SK-N-SH (cell line): ENCODE data around the gene KEAP1. TPM values are rescaled to one million over a fixed set of nuclear protein-coding genes. Genes with fewer than 3 reads are reported as not detected.

Experiments
- CTCF ChIA-PET: fragments of 300-600, 350-600 bp; formaldehyde crosslinking; extraction: SDS; loops from one replicate; lab custom pipeline; 2021; lab: Yijun Ruan, JAX
- POLR2A ChIA-PET: fragments of 350-600 bp; sonication (Branson Sonifier 250); formaldehyde crosslinking; extraction: SDS; loops from one replicate; lab custom pipeline; 2020; ENCODE audit warnings: antibody characterized with exemption, inconsistent platforms; lab: Yijun Ruan, JAX
- DNase-seq: peaks from one replicate; pipeline ENCODE4 v3.0.0; 2012
- H2AFZ ChIP-seq: fragments of 200-600 bp; sonication (generic); 2 replicates; pipeline ENCODE4 v1.8.1; 2016; ENCODE audit warnings: antibody characterized with exemption, mild to moderate bottlenecking, low read depth
- H3F3A ChIP-seq: fragments of 200-600 bp; sonication (generic); replicated peaks from 2 replicates; pipeline ENCODE3; 2016; ENCODE audit warnings: antibody characterized with exemption, mild to moderate bottlenecking; ENCODE audit not compliant: insufficient read depth
- H3K27ac ChIP-seq, 2 experiments: fragments of 200-500 bp in 1 of 2; fragments of 200-600 bp in 1 of 2; sonication (Bioruptor generic) in 1 of 2; sonication (generic), shearing (Covaris generic) in 1 of 2; 2 replicates each; pipeline versions ENCODE4 v1.5.1 to v1.6.1; 2014 to 2016; ENCODE audit warnings: low read depth in 2 of 2, inconsistent platforms in 1 of 2, low read length in 1 of 2, mild to moderate bottlenecking in 1 of 2, mixed read lengths in 1 of 2
- H3K27me3 ChIP-seq: fragments of 200-600 bp; sonication (generic), shearing (Covaris generic); 2 replicates; pipeline ENCODE4 v1.6.1; 2016; ENCODE audit warnings: mixed run types; ENCODE audit not compliant: insufficient read depth
- H3K36me3 ChIP-seq, 2 experiments: fragments of 200-500 bp in 1 of 2; fragments of 200-600 bp in 1 of 2; sonication (Bioruptor generic) in 1 of 2; sonication (generic) in 1 of 2; replicated peaks in 1 of 2; 2 replicates each; pipeline versions ENCODE3 to v1.5.1; 2014 to 2016; ENCODE audit warnings: low read length in 1 of 2, mild to moderate bottlenecking in 1 of 2; ENCODE audit not compliant: insufficient read depth in 2 of 2, control insufficient read depth in 1 of 2
- H3K4me1 ChIP-seq, 2 experiments: fragments of 200-500 bp in 1 of 2; fragments of 200-600 bp in 1 of 2; sonication (Bioruptor generic) in 1 of 2; sonication (generic), shearing (Covaris generic) in 1 of 2; 2 replicates each; pipeline versions ENCODE4 v1.5.1 to v1.6.1; 2014 to 2016; ENCODE audit warnings: low read depth in 1 of 2, low read length in 1 of 2, mixed run types in 1 of 2; ENCODE audit not compliant: insufficient read depth in 2 of 2, control insufficient read depth in 1 of 2
- H3K4me2 ChIP-seq: fragments of 200-600 bp; sonication (generic), shearing (Covaris generic); 2 replicates; pipeline ENCODE4 v1.6.1; 2017; ENCODE audit warnings: mixed run types
- H3K4me3 ChIP-seq, 2 experiments: fragments of 200-500 bp in 1 of 2; fragments of 200-600 bp in 1 of 2; sonication (Bioruptor generic) in 1 of 2; sonication (generic), shearing (Covaris generic) in 1 of 2; 2 replicates each; pipeline versions ENCODE4 v1.5.1 to v1.8.1; 2014 to 2016; ENCODE audit warnings: low read depth in 2 of 2, inconsistent platforms in 1 of 2, low read length in 1 of 2, mild to moderate bottlenecking in 1 of 2, mixed read lengths in 1 of 2, moderate library complexity in 1 of 2
- H3K79me2 ChIP-seq: fragments of 200-600 bp; sonication (generic); 2 replicates; pipeline ENCODE4 v1.8.1; 2017; ENCODE audit warnings: mild to moderate bottlenecking; ENCODE audit not compliant: insufficient read depth
- H3K9ac ChIP-seq: fragments of 200-600 bp; sonication (generic); 2 replicates; pipeline ENCODE4 v1.6.1; 2017; ENCODE audit warnings: mixed run types
- H3K9me2 ChIP-seq: fragments of 200-600 bp; sonication (generic); 2 replicates; pipeline ENCODE4 v1.6.1; 2017; ENCODE audit warnings: mixed run types
- H3K9me3 ChIP-seq: fragments of 200-600 bp; sonication (generic); 2 replicates; pipeline ENCODE4 v1.6.1; 2017; ENCODE audit warnings: mixed run types, mild to moderate bottlenecking, moderate library complexity
- H4K20me1 ChIP-seq: fragments of 200-600 bp; sonication (generic); 2 replicates; pipeline ENCODE4 v1.6.1; 2017; ENCODE audit warnings: mild to moderate bottlenecking, mixed run types; ENCODE audit not compliant: insufficient read depth
- CTCF ChIP-seq: fragments of 200-600 bp; sonication (generic); IDR thresholded peaks from 2 replicates; pipeline ENCODE4 v1.6.1; 2017; ENCODE audit warnings: antibody characterized with exemption, mild to moderate bottlenecking, moderate library complexity
- EP300 ChIP-seq, 2 experiments: IDR thresholded peaks; 2 replicates each; pipeline versions ENCODE4 v1.4.0 to v1.6.1; 2012; ENCODE audit warnings: borderline replicate concordance in 1 of 2, low read depth in 1 of 2, low read length in 1 of 2
- FOSL2 ChIP-seq: IDR thresholded peaks from 2 replicates; pipeline ENCODE4 v1.4.0; 2012; ENCODE audit warnings: low read depth, mild to moderate bottlenecking, moderate library complexity, borderline replicate concordance
- GABPA ChIP-seq: IDR thresholded peaks from 2 replicates; pipeline ENCODE4 v1.4.0; 2012; ENCODE audit warnings: low read depth, mild to moderate bottlenecking
- JUND ChIP-seq: IDR thresholded peaks from 2 replicates; pipeline ENCODE4 v1.4.0; 2012
- NFIC ChIP-seq: IDR thresholded peaks from 2 replicates; pipeline ENCODE4 v1.4.0; 2012; ENCODE audit warnings: borderline replicate concordance
- NRF1 ChIP-seq: IDR thresholded peaks from 2 replicates; pipeline ENCODE4 v1.6.1; 2012; ENCODE audit warnings: low read depth, mild to moderate bottlenecking, low read length
- RCOR1 ChIP-seq: fragments of 150-350 bp; IDR thresholded peaks from 2 replicates; pipeline ENCODE4 v1.6.1; 2017; ENCODE audit warnings: antibody characterized with exemption, low read length
- SMC3 ChIP-seq: IDR thresholded peaks from 2 replicates; pipeline ENCODE4 v1.6.1; 2012; ENCODE audit warnings: low read depth, low read length, improper control_type of control experiment
- TAF1 ChIP-seq: IDR thresholded peaks from 2 replicates; pipeline ENCODE4 v1.6.1; 2012; ENCODE audit warnings: low read depth, mild to moderate bottlenecking, low read length, moderate library complexity, borderline replicate concordance
- TCF12 ChIP-seq: IDR thresholded peaks from 2 replicates; pipeline ENCODE4 v1.4.0; 2012
- TEAD4 ChIP-seq: IDR thresholded peaks from 2 replicates; pipeline ENCODE4 v1.4.0; 2012; ENCODE audit warnings: mild to moderate bottlenecking, borderline replicate concordance; ENCODE audit not compliant: insufficient read depth
- USF1 ChIP-seq: IDR thresholded peaks from 2 replicates; pipeline ENCODE4 v1.4.0; 2012; ENCODE audit warnings: low read depth, borderline replicate concordance
- USF2 ChIP-seq: fragments of 150-350 bp; IDR thresholded peaks from 2 replicates; pipeline ENCODE4 v1.6.1; 2017; ENCODE audit warnings: antibody characterized with exemption, low read length, low read depth, borderline replicate concordance
- ZBTB33 ChIP-seq: IDR thresholded peaks from 2 replicates; pipeline ENCODE4 v1.4.0; 2012; ENCODE audit warnings: low read depth, borderline replicate concordance
- WGBS: methylation state at CpG from one replicate; pipeline ENCODE4 v1.1.6; 2017; ENCODE audit warnings: low lambda C conversion rate; 5-methylcytosine and 5-hydroxymethylcytosine counted together
- polyA plus RNA-seq, 3 experiments: library from polyadenylated mRNA; depleted of rRNA; stranded (reverse); fragments of >200 nt; gene quantifications; 2 replicates each; pipeline ENCODE4 v1.2.3, GENCODE V29; 2012
- TF ChIP-seq, protein P1 (sequence below): IDR thresholded peaks from 2 replicates; pipeline ENCODE4 v1.6.1; 2012; ENCODE audit warnings: mild to moderate bottlenecking, low read depth, low read length, moderate library complexity

KEAP1 gene
- polyA plus RNA-seq, 1 of the 3 experiments (the other 2 are of a cell fraction) = 72.9 TPM

DNA sequence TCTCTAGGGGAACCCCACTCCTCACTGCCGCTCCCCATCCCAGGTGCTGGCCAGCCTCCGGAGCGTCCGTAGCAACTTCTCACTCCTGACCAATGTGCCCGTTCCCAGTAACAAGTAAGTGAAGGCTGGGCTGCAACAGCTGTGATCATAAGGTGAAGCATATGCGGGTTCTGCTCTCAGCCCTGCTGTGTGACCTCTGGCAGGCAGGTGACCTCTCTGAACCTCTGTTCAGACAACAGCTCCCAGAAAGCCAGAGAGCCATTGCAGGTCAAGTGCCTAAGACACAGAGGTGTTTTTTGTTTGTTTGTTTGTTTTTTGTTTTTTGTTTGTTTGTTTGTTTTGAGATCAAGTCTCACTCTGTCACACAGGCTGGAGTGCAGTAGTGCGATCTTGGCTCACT lies 54.1 kb downstream of the KEAP1 start:
- H3K9ac ChIP-seq = no peak overlapping the region
- ChIA-PET POLR2A (no interaction called here), CTCF (interaction anchor here (0.9 to 1.2 kb wide), 2 partner anchors 25 to 31 kb away, joined by 3 read pairs; no protein-coding TSS in a partner anchor)
- DNase-seq = peak; percentile 8
- no peaks in the 10 kb centered on the region for H3K79me2 ChIP-seq
- no peak overlapping the region for H3K27ac ChIP-seq
- no peaks in the 10 kb centered on the region for H3K9me2 ChIP-seq
- no peak overlapping the region for H2AFZ ChIP-seq
- no peaks in the 10 kb centered on the region for H4K20me1 ChIP-seq
- no peaks in the 10 kb centered on the region for H3K9me3 ChIP-seq
- H3F3A ChIP-seq = no peaks in the 10 kb centered on the region
- no peaks in the 10 kb centered on the region for H3K27me3 ChIP-seq
- peaks cover 0 to 6% of the 10 kb centered on the region in 2 experiments; a peak in 1 of 4 replicates for H3K4me1 ChIP-seq
- TF ChIP-seq JUND (no peak), SMC3 (no peak), USF2 (no peak), GABPA (no peak), TEAD4 (no peak), CTCF (no peak), FOSL2 (no peak), TAF1 (no peak), EP300 (IDR thresholded peaks at IDR 0.05; ENCODE audit: borderline replicate concordance in 1 of 2, low read depth in 1 of 2, low read length in 1 of 2) (no peak), RCOR1 (no peak), NRF1 (no peak), NFIC (no peak), USF1 (no peak), ZBTB33 (no peak), TCF12 (no peak)
- TF ChIP-seq, protein P1, sequence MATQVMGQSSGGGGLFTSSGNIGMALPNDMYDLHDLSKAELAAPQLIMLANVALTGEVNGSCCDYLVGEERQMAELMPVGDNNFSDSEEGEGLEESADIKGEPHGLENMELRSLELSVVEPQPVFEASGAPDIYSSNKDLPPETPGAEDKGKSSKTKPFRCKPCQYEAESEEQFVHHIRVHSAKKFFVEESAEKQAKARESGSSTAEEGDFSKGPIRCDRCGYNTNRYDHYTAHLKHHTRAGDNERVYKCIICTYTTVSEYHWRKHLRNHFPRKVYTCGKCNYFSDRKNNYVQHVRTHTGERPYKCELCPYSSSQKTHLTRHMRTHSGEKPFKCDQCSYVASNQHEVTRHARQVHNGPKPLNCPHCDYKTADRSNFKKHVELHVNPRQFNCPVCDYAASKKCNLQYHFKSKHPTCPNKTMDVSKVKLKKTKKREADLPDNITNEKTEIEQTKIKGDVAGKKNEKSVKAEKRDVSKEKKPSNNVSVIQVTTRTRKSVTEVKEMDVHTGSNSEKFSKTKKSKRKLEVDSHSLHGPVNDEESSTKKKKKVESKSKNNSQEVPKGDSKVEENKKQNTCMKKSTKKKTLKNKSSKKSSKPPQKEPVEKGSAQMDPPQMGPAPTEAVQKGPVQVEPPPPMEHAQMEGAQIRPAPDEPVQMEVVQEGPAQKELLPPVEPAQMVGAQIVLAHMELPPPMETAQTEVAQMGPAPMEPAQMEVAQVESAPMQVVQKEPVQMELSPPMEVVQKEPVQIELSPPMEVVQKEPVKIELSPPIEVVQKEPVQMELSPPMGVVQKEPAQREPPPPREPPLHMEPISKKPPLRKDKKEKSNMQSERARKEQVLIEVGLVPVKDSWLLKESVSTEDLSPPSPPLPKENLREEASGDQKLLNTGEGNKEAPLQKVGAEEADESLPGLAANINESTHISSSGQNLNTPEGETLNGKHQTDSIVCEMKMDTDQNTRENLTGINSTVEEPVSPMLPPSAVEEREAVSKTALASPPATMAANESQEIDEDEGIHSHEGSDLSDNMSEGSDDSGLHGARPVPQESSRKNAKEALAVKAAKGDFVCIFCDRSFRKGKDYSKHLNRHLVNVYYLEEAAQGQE = no peak
- 85% methylated on average over 6 of the region's 7 CpGs for WGBS
- no peak overlapping the region for H3K4me3 ChIP-seq
- H3K4me2 ChIP-seq = no peak overlapping the region
- no peaks in the 10 kb centered on the region for H3K36me3 ChIP-seq
